Choroid plexus epithelial cell (primary cell): ENCODE results near the gene AHRR.

Experiments used
- DNase-seq: peaks from one replicate; pipeline ENCODE4 v3.0.0-alpha.2; 2010; ENCODE audit warnings: low read depth
- H3K4me3 ChIP-seq: 2 replicates; pipeline ENCODE4 v1.5.1; 2011; ENCODE audit warnings: low read depth, mild to moderate bottlenecking, control low read depth, low read length, moderate library complexity
- TF ChIP-seq, protein P1 (sequence below): conservative IDR thresholded peaks from 2 replicates; pipeline ENCODE4 v1.5.1; 2011; ENCODE audit warnings: low read depth, mild to moderate bottlenecking, control low read depth, inconsistent platforms, low read length, moderate library complexity

The AHRR gene

DNA sequence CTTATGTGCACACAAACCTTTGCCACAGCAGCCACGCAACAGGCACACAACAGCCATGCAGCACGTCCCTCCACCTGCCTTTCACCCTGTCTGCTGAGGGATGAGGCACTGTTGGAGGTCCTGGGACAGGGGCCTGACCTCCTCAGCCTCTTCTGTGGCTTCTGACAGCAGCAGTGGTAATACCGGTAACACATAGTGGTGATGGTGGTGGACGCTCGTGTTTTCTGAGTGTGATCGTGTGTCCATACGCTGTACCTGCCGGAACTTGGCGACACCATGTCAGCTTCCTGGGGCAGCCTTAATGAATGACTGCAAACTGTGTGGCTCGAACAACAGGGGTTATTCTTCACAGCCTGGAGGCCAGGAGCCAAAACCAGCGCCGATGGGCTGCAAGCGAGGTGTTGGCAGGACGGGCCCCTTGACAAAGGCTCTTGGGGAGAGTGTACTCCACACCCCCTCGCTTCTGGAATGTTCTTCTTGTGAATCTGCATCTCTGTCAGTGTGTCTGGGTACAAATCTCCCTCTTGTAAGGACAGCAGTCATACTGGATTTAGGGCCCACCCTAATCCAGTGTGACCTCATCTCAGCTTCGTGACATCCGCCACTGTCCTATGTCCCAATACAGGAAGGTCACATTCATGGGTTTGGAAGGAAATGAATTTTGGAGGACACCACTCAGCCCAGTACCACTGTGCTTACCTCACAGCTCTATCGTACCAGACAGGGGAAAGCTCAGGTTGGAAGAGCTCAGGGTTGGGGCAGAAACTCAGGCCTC is 66.2 kb downstream of the AHRR start:
- no peak overlapping the region for H3K4me3 ChIP-seq
- DNase-seq = no peak
- TF ChIP-seq, protein P1, sequence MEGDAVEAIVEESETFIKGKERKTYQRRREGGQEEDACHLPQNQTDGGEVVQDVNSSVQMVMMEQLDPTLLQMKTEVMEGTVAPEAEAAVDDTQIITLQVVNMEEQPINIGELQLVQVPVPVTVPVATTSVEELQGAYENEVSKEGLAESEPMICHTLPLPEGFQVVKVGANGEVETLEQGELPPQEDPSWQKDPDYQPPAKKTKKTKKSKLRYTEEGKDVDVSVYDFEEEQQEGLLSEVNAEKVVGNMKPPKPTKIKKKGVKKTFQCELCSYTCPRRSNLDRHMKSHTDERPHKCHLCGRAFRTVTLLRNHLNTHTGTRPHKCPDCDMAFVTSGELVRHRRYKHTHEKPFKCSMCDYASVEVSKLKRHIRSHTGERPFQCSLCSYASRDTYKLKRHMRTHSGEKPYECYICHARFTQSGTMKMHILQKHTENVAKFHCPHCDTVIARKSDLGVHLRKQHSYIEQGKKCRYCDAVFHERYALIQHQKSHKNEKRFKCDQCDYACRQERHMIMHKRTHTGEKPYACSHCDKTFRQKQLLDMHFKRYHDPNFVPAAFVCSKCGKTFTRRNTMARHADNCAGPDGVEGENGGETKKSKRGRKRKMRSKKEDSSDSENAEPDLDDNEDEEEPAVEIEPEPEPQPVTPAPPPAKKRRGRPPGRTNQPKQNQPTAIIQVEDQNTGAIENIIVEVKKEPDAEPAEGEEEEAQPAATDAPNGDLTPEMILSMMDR = no peak

DNA sequence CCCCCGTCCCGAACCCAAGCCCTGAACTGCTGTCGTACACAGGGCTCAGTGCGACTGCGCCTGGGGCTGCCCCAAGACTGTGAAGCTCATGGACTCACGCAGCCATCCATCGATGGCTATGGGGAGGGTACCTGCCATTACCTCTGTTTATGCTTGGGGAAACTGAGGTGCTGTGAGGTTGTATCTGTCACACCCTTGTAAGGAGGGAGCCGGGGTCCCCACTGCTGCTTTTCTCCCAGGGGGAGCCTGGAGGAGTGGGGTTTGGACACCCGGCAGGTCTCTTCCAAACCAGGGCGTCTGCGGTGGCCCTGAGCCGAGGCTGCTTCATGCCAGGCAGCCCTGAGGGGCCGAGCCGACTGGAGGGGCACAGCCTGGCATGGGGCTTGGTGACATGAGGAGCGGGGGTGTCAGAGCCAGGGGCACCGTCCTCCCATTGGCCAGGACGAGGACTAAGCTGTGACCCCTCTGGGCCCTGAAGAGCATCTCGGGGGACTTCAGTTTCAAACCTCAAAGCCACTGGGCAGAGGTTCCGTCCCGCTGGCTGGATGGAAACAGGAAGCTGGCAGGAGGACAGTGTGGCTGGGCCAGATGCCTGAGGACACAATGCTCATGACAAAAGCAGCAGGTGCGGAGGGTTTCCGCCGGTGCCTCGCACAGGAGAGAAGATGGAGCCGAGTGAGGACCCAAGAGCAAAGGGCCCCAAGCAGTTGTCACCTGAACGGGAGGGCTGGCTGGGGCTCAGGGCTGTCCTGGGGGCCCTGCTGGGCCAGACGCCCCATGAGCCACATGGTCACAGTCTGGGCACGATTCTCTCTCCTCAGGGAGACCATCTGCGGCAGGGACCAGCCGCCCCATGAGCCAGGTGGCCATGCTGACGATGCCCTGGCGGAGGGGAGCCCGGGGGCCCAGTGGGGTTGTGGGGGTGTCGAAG is 67.0 kb downstream of the AHRR start:
- TF ChIP-seq, protein P1 = no peak
- DNase-seq = no peak
- no peak overlapping the region for H3K4me3 ChIP-seq

DNA sequence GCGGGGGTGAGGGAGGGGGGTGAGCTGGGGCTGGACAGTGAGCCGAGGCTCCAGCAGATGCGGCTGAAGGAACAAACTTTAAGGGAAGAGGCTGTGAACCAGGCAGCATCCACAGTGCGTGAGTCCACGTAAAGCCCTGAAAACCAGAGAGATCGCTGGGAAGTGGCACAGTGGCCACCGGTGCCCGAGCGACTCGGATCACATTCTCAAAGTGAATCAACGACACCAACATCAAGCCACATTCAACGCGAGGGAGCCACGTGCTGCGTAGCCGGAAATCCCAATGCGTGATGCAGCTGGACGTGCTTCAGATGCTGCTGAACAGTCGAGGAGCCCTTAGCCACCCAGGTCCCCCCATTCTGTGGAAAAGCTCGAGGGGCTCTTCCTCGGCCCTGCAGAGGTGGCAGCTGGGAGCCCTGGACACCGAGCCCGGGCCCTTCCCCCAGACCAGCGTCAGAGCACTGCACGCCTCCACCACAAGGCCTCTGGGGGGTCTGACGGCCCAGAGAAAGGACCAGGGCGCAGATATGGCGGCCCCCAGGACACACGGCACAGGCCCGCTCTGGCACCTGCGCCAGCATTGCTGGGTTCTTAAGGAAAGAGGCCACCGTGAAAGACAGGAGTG is 67.8 kb downstream of the AHRR start:
- TF ChIP-seq, protein P1 = no peak
- no peak overlapping the region for H3K4me3 ChIP-seq
- no peak for DNase-seq

DNA sequence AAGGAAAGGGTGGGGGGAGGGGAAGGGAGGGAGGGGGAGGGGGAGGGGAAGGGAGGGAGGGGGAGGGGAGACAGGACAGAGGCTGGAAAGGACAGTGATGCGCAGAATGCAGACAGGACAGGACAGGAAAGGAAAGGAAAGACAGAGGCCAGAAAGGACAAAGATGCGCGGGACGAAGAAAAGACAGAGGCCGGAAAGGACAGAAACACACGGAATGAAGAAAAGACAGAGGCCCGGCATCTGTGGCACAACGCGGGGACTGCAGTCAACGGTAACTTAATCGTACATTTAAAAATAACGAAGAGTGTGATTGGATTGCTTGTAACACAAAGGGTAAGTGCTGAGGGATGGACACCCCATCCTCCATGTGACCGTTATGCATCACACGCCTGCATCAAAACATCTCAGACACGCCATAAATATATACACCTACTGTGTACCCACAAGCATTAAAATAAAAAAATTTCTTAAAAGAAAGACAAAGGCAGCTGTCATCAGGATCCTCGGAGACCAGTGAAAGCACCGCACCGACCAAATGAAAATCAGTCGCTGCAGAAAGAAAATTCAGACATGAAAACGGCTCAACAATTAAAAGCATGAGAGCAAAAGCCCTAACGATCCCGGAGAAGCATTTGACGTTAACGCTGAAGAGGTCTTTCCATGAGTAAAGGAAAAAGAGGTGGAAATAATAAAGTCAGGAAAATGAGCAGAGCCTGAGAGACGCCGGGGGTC is 68.5 kb downstream of the AHRR start:
- no peak overlapping the region for H3K4me3 ChIP-seq
- no peak for DNase-seq
- TF ChIP-seq, protein P1 = no peak

DNA sequence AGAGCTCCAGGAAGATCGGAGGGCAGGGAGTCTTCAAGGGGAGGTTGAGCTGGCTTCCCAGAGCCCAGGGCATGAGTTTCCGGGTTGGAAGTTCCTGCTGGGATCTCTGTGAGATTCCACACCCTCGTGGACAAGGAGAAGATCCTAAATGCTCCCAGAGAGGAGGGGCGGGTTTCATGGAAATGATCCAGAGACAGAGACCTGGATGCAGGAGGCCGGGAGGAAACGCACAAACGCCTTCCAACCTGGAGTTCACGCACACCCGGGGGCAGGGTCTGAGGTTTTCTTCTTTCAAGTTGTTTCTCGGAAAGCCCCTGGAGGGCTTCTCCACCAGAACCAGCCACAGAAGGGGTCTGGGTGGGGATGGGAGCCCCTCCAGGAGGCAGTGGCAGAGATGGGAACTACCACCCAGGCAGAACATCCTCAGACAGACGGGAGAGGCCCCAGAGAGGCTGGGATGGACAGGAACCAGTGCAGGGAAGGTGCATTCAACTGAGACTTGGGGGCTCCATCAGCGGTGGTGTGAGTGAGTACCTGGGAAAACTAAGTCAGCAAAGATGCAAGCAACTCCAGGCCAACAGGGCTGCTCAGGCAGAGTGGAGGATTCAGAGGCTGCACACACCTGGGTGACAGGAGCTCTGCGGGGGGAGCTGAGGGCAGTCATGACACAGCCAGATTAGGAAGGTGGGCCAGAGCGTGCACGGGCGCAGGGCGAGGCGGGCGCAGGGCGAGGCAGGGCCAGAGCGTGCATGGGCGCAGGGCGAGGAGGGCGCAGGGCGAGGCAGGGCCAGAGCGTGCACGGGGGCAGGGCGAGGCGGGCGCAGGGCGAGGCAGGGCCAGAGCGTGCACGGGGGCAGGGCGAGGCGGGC is 69.3 kb downstream of the AHRR start:
- H3K4me3 ChIP-seq = no peak overlapping the region
- DNase-seq = no peak
- TF ChIP-seq, protein P1 = no peak
